Keratinocyte (primary cell): Measurements from ENCODE around the gene TOX2. TPM values are rescaled to one million over a fixed set of nuclear protein-coding genes. Genes with fewer than 3 reads are reported as not detected.

Experiments
- DNase-seq: peaks from one replicate; pipeline ENCODE4 v3.0.0-alpha.2; 2011; ENCODE audit warnings: low read depth, missing footprints, low spot score
- FAIRE-seq: peaks from 2 replicates; lab custom pipeline; 2011; peaks lifted over from hg19 to GRCh38; lab: Jason Lieb, UNC
- H2AFZ ChIP-seq: 2 replicates; pipeline ENCODE4 v1.6.0; 2012; ENCODE audit warnings: low read length, control low read depth, inconsistent platforms; ENCODE audit not compliant: control insufficient read depth
- H3K27ac ChIP-seq: 2 replicates; pipeline ENCODE4 v1.5.1; 2011; ENCODE audit warnings: low read length; ENCODE audit not compliant: control insufficient read depth, insufficient read depth
- H3K27me3 ChIP-seq: 3 replicates; pipeline ENCODE4 v1.6.0; 2011; ENCODE audit warnings: low read length; ENCODE audit not compliant: control insufficient read depth, insufficient read depth; ENCODE audit errors: extremely low read depth
- H3K36me3 ChIP-seq, 2 experiments: 2 replicates in 1 of 2; 3 replicates in 1 of 2; pipeline ENCODE4 v1.5.1; 2011; ENCODE audit warnings: low read length in 2 of 2, mild to moderate bottlenecking in 1 of 2; ENCODE audit not compliant: control insufficient read depth in 2 of 2, insufficient read depth in 2 of 2; ENCODE audit errors: extremely low read depth in 1 of 2
- H3K4me1 ChIP-seq: 3 replicates; pipeline ENCODE4 v1.5.1; 2011; ENCODE audit warnings: low read length; ENCODE audit not compliant: control insufficient read depth, insufficient read depth; ENCODE audit errors: extremely low read depth
- H3K4me2 ChIP-seq: 3 replicates; pipeline ENCODE4 v1.6.0; 2011; ENCODE audit warnings: low read depth, low read length; ENCODE audit not compliant: control insufficient read depth, insufficient read depth; ENCODE audit errors: extremely low read depth
- H3K4me3 ChIP-seq, 3 experiments: fragments of 200-600 bp in 1 of 3; sonication (generic) in 1 of 3; 2 replicates in 2 of 3; 3 replicates in 1 of 3; pipeline ENCODE4 v1.5.1; 2011 to 2016; ENCODE audit warnings: low read length in 3 of 3, mild to moderate bottlenecking in 3 of 3, control low read depth in 2 of 3, inconsistent platforms in 1 of 3, low read depth in 1 of 3, mixed read lengths in 1 of 3, mixed run types in 1 of 3, moderate library complexity in 1 of 3; ENCODE audit not compliant: control insufficient read depth in 2 of 3, insufficient read depth in 2 of 3; ENCODE audit errors: extremely low read depth in 1 of 3
- H3K79me2 ChIP-seq: 2 replicates; pipeline ENCODE4 v1.6.0; 2012; ENCODE audit warnings: low read length; ENCODE audit not compliant: control insufficient read depth, insufficient read depth
- H3K9ac ChIP-seq: 3 replicates; pipeline ENCODE4 v1.6.0; 2011; ENCODE audit warnings: low read length; ENCODE audit not compliant: control insufficient read depth, insufficient read depth; ENCODE audit errors: extremely low read depth
- H3K9me1 ChIP-seq: 3 replicates; pipeline ENCODE4 v1.6.0; 2011; ENCODE audit warnings: low read length; ENCODE audit not compliant: control insufficient read depth, insufficient read depth; ENCODE audit errors: extremely low read depth
- H3K9me3 ChIP-seq: 2 replicates; pipeline ENCODE4 v1.5.1; 2012; ENCODE audit warnings: low read depth, low read length; ENCODE audit not compliant: control insufficient read depth
- H4K20me1 ChIP-seq: 3 replicates; pipeline ENCODE4 v1.6.0; 2011; ENCODE audit warnings: low read length; ENCODE audit not compliant: control insufficient read depth, insufficient read depth; ENCODE audit errors: extremely low read depth
- CTCF ChIP-seq, 3 experiments: IDR thresholded peaks in 1 of 3; conservative IDR thresholded peaks in 1 of 3; optimal IDR thresholded peaks in 1 of 3; 2 replicates in 2 of 3; 3 replicates in 1 of 3; pipeline versions ENCODE3 to v1.5.1; 2011; ENCODE audit warnings: low read length in 3 of 3, mild to moderate bottlenecking in 3 of 3, moderate library complexity in 2 of 3, control low read depth in 1 of 3, inconsistent platforms in 1 of 3; ENCODE audit not compliant: insufficient read depth in 2 of 3; ENCODE audit errors: extremely low read depth in 1 of 3
- EZH2 ChIP-seq: IDR thresholded peaks from one replicate; pipeline ENCODE4 v1.6.1; 2012; ENCODE audit warnings: inconsistent platforms, mild to moderate bottlenecking, low read length, moderate library complexity
- dilution Hi-C: fragments of 300-500 bp; cut with MboI; formaldehyde crosslinking; loops from one replicate; pipeline ENCODE4 v1.7.0; 2020; ENCODE audit warnings: low sequenced_read_pairs; ENCODE audit not compliant: extremely low pct_ligation_motif_present
- polyA plus RNA-seq, 5 experiments: library from polyadenylated mRNA; depleted of rRNA in 3 of 5; stranded (reverse) in 3 of 5; stranded (forward) in 1 of 5; unstranded in 1 of 5; fragments of >200 nt; gene quantifications; 1 replicate in 1 of 5; 2 replicates in 3 of 5; 3 replicates in 1 of 5; pipeline versions ENCODE4 v1.2.1 to v1.2.3, GENCODE V29; 2011 to 2012; ENCODE audit warnings: missing spikeins in 2 of 5, low read depth in 1 of 5, low replicate concordance in 1 of 5
- small RNA-seq, 3 experiments: library from RNA; depleted of rRNA; stranded (forward); fragments of <200 nt; gene quantifications; one replicate each; pipeline ENCODE3, GENCODE V24; 2012; ENCODE audit warnings: low read depth in 3 of 3, low replicate concordance in 1 of 3; ENCODE audit not compliant: insufficient read length in 3 of 3

Gene TOX2
- polyA plus RNA-seq, 1 donor (not counting 4 experiments of a cell fraction or from before 2014, with no cell fraction given) = 0.20 TPM

DNA sequence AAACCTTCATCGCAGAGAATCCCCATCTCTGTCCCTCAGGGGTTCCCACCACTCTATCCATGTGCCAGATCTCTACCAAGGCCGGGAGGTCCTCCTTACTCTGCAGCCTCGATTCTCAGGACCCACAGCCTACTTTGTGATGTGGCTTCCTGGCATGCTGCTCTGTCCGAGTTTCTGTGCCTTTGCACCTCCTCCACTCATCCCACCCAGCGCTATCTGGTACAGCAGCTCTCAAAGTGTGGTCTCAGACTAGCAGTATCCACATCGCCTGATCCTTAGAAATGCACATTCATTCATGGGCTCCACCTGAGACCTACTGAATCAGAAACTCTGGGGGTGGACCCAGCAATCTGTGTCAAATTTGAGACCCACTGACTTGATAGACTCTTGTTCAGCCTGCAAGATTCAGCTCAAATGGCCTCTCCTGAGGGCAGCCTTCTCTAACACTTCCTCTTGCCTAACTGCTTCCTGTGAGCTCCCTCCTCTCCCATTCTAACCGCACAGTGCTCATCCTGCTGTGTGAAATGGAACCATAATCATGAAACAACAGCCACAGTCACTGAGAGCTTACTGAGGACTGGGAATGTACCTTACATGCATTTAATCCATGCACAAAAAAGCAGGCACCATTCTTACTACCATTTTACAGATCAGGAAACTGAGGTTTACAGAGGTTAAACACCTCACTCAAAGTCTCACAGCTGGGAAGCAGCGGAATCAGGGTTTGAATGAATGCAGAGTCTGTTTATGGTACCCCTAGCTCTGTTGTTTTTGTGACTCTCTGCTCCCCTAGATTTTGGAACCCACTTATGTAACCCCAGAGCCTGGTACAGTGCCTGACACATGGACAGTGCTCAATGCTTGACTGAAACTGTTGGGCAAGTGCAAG is 202.9 kb downstream of the TOX2 start:
- Histone ChIP-seq H3K4me2 (no peak overlapping the region), H3K9ac (no peak overlapping the region), H4K20me1 (no peaks in the 10 kb centered on the region), H3K4me1 (no peaks in the 10 kb centered on the region), H3K36me3 (no peaks in the 10 kb centered on the region), H3K79me2 (no peaks in the 10 kb centered on the region), H2AFZ (no peak overlapping the region), H3K4me3 (no peak overlapping the region), H3K9me3 (no peaks in the 10 kb centered on the region), H3K27ac (no peak overlapping the region), H3K9me1 (no peaks in the 10 kb centered on the region), H3K27me3 (no peaks in the 10 kb centered on the region)
- FAIRE-seq (no peak), DNase-seq (no peak)
- dilution Hi-C loops = no loop called here
- TF ChIP-seq CTCF (optimal IDR thresholded peaks at IDR 0.05 in 1 of 3, IDR thresholded peaks at IDR 0.05 in 1 of 3, conservative IDR thresholded peaks at IDR 0.05 in 1 of 3; ENCODE audit: extremely low read depth in 1 of 3, insufficient read depth in 2 of 3, low read length in 3 of 3) = no peak
- TF ChIP-seq EZH2 = no peak

DNA sequence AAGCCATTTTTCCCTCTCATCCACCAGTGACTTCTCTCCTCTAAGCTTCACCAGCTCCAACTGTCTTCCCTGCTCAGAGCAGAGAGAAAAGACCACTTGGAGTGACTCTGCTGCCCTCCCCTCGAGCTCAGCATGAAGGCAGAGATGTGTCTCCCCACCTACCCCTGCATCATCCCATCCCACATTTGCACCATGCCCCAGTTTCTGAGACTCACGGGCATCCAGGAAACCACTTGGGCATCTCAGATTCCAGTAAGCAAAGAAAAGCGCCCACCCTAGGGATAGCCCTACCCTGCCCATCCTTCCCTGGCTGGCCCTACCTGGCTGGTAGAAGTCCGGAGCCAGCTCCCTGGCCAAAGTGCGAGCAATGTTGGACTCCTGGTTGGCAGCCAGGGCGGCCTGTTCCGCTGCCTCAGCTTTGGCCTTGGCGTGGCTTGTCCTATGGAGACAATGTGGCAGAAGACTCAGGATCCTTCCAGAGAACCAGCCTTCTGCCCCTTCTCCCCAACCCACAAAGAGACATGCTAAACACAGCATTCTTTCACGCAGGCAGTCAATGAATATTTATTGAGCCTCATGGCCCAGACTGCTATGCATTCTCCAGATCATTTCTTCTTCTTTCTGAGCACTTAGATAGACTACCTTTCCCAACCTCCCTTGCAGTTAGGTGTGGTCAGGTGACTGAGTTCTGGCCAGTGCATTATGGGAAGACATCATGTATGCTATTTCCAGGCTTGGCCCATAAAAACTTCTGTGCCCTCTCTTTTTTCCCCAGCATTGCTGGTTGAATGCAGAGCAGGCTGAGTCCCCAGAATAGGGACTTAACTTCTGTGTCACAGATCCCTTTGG is 203.8 kb downstream of the TOX2 start:
- no peaks in the 10 kb centered on the region for H3K9me3 ChIP-seq
- TF ChIP-seq CTCF (optimal IDR thresholded peaks at IDR 0.05 in 1 of 3, IDR thresholded peaks at IDR 0.05 in 1 of 3, conservative IDR thresholded peaks at IDR 0.05 in 1 of 3; ENCODE audit: extremely low read depth in 1 of 3, insufficient read depth in 2 of 3, low read length in 3 of 3) = no peak
- TF ChIP-seq EZH2 = no peak
- no peak overlapping the region for H3K4me2 ChIP-seq
- no peak overlapping the region for H3K9ac ChIP-seq
- no peaks in the 10 kb centered on the region for H4K20me1 ChIP-seq
- no peaks in the 10 kb centered on the region for H3K36me3 ChIP-seq
- no peaks in the 10 kb centered on the region for H3K27me3 ChIP-seq
- no peaks in the 10 kb centered on the region for H3K9me1 ChIP-seq
- no peak overlapping the region for H3K4me3 ChIP-seq
- dilution Hi-C loops = no loop called here
- H3K79me2 ChIP-seq = no peaks in the 10 kb centered on the region
- no peak for DNase-seq
- FAIRE-seq = no peak
- H3K4me1 ChIP-seq = no peaks in the 10 kb centered on the region
- H3K27ac ChIP-seq = no peak overlapping the region
- no peak overlapping the region for H2AFZ ChIP-seq

Small RNAs within 50 kb of the gene (small RNA-seq; reads per million reads assigned to genes)
- gene RN7SL443P = 0 reads per million in 3 experiments

Other genes with a start within 250 kb of the TOX2 start
- gene MYBL2, start 247.7 kb upstream of the TOX2 start, polyA plus RNA-seq = 0.73 to 5.6 TPM (median 4.0 TPM) in 3 replicates
- gene GTSF1L, start 187.8 kb upstream of the TOX2 start, polyA plus RNA-seq = not detected in 3 replicates